Measurements from ENCODE around the gene TEX51.

The TEX51 gene

GRCh38 chr2:126936219-126936723, 37.6 kb downstream of the TEX51 start:
- H3K9ac ChIP-seq (ENCODE audit: low read depth, low read length, poor library complexity, severe bottlenecking) = no peak overlapping the region
- no peak overlapping the region for H2AFZ ChIP-seq (ENCODE audit: low read length)
- no peak for TF ChIP-seq CTCF (conservative IDR thresholded peaks at IDR 0.05; ENCODE audit: low read length)
- no peak for TF ChIP-seq EZH2phosphoT487 (IDR thresholded peaks at IDR 0.05; ENCODE audit: borderline replicate concordance)
- no peak overlapping the region for H3K4me2 ChIP-seq (ENCODE audit: low read depth, low read length, poor library complexity, severe bottlenecking)
- H3K4me3 ChIP-seq (ENCODE audit: low read length, poor library complexity, severe bottlenecking) = no peak overlapping the region
- H3K36me3 ChIP-seq (ENCODE audit: insufficient read depth, low read length) = no peaks in the 10 kb centered on the region
- no peaks in the 10 kb centered on the region for H3K9me3 ChIP-seq (ENCODE audit: insufficient read depth, low read depth, low read length)
- no peaks in the 10 kb centered on the region for H3K79me2 ChIP-seq (ENCODE audit: insufficient read depth, low read length)
- no peaks in the 10 kb centered on the region for H3K9me2 ChIP-seq (replicated peaks; ENCODE audit: low read depth, low read length)
- H3K27me3 ChIP-seq (ENCODE audit: insufficient read depth, low read length, poor library complexity, severe bottlenecking) = no peaks in the 10 kb centered on the region
- no peaks in the 10 kb centered on the region for H3K4me1 ChIP-seq (ENCODE audit: insufficient read depth, low read length, poor library complexity, severe bottlenecking)
- H4K20me1 ChIP-seq (ENCODE audit: insufficient read depth, low read length, poor library complexity, severe bottlenecking) = no peaks in the 10 kb centered on the region
- no peaks in the 10 kb centered on the region for H3F3A ChIP-seq (ENCODE audit: low read depth)

DNA sequence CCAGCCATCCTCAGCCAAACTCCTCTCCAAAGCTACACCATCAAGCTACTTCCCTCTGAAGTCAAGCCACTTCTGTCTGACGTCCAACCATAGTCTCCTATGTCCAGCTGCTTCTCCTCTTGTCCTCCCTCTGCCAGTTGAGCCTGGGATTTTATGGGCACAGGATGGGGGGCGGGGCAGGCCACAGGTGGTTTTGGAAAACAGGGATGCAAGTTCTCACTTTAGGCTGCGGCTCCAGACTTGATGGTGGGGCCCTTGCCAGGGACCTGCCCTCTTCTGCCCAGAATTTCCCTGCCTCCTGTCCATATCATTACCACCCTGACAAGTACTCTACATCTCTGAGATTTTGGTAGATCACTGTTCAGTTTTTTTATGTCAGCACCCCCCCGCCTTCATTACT, 41.6 kb downstream of the TEX51 start:
- TF ChIP-seq CTCF (conservative IDR thresholded peaks at IDR 0.05; ENCODE audit: low read length) = no peak
- no peak for TF ChIP-seq EZH2phosphoT487 (IDR thresholded peaks at IDR 0.05; ENCODE audit: borderline replicate concordance)
- no peaks in the 10 kb centered on the region for H4K20me1 ChIP-seq (ENCODE audit: insufficient read depth, low read length, poor library complexity, severe bottlenecking)
- no peak overlapping the region for H3K4me3 ChIP-seq (ENCODE audit: low read length, poor library complexity, severe bottlenecking)
- H3F3A ChIP-seq (ENCODE audit: low read depth) = no peaks in the 10 kb centered on the region
- no peak overlapping the region for H3K4me2 ChIP-seq (ENCODE audit: low read depth, low read length, poor library complexity, severe bottlenecking)
- no peaks in the 10 kb centered on the region for H3K79me2 ChIP-seq (ENCODE audit: insufficient read depth, low read length)
- H3K4me1 ChIP-seq (ENCODE audit: insufficient read depth, low read length, poor library complexity, severe bottlenecking) = no peaks in the 10 kb centered on the region
- H3K9me2 ChIP-seq (replicated peaks; ENCODE audit: low read depth, low read length) = no peaks in the 10 kb centered on the region
- H2AFZ ChIP-seq (ENCODE audit: low read length) = no peak overlapping the region
- H3K9ac ChIP-seq (ENCODE audit: low read depth, low read length, poor library complexity, severe bottlenecking) = no peak overlapping the region
- no peaks in the 10 kb centered on the region for H3K27me3 ChIP-seq (ENCODE audit: insufficient read depth, low read length, poor library complexity, severe bottlenecking)
- no peaks in the 10 kb centered on the region for H3K36me3 ChIP-seq (ENCODE audit: insufficient read depth, low read length)
- peaks cover 7% of the 10 kb centered on the region; the same call in 1 of the 2 replicates for H3K9me3 ChIP-seq (ENCODE audit: insufficient read depth, low read depth, low read length)

DNA sequence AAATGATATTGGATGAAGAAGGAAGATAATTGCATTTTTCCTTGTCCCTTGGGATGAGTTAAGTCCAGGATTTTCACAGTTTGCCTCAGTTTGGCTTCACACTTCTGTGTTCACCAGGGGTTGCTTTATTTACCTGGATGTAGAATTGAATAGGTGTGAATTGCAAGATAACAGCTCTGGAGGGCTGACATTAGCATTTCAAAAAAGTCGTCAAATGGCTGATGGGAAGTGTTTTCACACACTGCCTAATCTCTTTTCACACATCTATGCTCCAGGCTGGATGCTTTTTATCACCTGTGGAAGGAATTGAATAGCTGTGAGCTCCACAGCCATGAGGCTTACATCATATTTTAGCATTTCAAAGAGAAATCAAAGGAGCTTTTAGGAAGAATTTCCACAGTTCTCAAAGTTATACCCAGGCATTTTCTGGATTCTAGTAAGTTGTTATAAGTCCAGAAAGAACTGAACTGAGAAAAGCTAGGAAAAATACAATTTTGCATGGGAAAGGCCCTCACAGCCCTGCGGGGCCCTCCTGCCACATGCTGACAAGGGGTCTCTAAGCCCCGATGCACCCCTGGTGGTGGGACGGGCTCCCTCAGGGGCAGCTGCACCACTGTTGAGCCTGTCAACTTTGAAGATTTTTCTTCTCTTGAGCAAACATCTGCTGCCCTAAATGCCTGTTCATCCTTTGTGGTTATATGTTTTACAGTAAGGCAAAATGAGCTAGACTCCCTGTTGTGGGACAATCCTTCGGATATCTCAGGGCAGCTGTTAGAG, 43.9 kb downstream of the TEX51 start:
- H2AFZ ChIP-seq (ENCODE audit: low read length) = no peak overlapping the region
- no peaks in the 10 kb centered on the region for H3K79me2 ChIP-seq (ENCODE audit: insufficient read depth, low read length)
- no peak overlapping the region for H3K9ac ChIP-seq (ENCODE audit: low read depth, low read length, poor library complexity, severe bottlenecking)
- H3K36me3 ChIP-seq (ENCODE audit: insufficient read depth, low read length) = no peaks in the 10 kb centered on the region
- TF ChIP-seq EZH2phosphoT487 (IDR thresholded peaks at IDR 0.05; ENCODE audit: borderline replicate concordance) (no peak), CTCF (conservative IDR thresholded peaks at IDR 0.05; ENCODE audit: low read length) (no peak)
- no peaks in the 10 kb centered on the region for H3K27me3 ChIP-seq (ENCODE audit: insufficient read depth, low read length, poor library complexity, severe bottlenecking)
- no peaks in the 10 kb centered on the region for H4K20me1 ChIP-seq (ENCODE audit: insufficient read depth, low read length, poor library complexity, severe bottlenecking)
- H3K9me3 ChIP-seq (ENCODE audit: insufficient read depth, low read depth, low read length) = peaks cover 7% of the 10 kb centered on the region; the same call in 1 of the 2 replicates
- no peaks in the 10 kb centered on the region for H3K4me1 ChIP-seq (ENCODE audit: insufficient read depth, low read length, poor library complexity, severe bottlenecking)
- H3K4me3 ChIP-seq (ENCODE audit: low read length, poor library complexity, severe bottlenecking) = no peak overlapping the region
- H3F3A ChIP-seq (ENCODE audit: low read depth) = no peaks in the 10 kb centered on the region
- no peaks in the 10 kb centered on the region for H3K9me2 ChIP-seq (replicated peaks; ENCODE audit: low read depth, low read length)
- no peak overlapping the region for H3K4me2 ChIP-seq (ENCODE audit: low read depth, low read length, poor library complexity, severe bottlenecking)
